HG03103 (cell line): ENCODE data around the gene MYO1H.
A peak's percentile ranks its signal among the peaks of the same experiment; 100 is the strongest.
"Not testable (repeated sequence)": the region's sequence is repeated elsewhere in the genome, so short reads cannot be mapped to it uniquely, and the experiment has no call there.

ENCODE experiments used
- ATAC-seq: cut with Tn5 transposase; IDR thresholded peaks from one replicate; pipeline ENCODE4 v1.9.1; 2021; ENCODE audit warnings: low read depth; ENCODE audit not compliant: unreplicated experiment

Gene MYO1H

DNA sequence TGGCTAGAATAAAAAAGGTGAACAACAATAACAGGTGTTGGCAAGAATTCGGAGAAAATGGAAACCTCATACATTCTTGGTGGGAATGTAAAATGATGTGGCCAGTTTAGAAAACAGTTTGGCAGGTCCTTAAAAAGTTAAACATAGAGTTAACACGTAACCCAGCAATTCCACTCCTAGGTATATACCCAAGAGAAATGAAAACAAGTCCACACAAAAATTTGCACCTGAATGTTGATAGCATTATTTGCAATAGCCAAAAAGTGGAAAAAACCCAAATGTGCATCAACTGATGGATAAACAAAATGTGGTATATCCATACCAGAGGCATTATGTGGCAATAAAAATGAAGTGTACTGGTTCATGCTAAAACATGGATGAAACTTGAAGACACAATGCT is 2.3 kb upstream of the MYO1H start:
- ATAC-seq, result no peak

DNA sequence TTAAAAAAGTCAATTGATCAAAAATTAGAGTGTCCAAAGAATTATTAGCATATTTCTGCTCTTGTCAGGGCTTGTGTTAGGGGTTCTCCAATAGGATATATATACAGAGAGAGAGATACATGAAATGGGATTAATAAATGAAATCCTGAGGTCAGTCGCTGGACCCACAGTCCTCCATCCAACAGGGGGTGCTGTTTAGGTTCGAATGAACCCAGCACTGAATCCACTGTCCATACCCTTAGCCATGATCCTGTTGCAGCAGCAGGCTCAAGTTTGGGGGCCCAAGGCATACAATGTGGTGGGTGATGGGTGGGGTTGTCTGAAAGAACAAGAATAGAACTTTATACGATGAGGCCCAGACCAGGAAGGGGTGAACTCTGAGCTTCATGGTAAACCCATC is 780 bp upstream of the MYO1H start:
- no peak for ATAC-seq

DNA sequence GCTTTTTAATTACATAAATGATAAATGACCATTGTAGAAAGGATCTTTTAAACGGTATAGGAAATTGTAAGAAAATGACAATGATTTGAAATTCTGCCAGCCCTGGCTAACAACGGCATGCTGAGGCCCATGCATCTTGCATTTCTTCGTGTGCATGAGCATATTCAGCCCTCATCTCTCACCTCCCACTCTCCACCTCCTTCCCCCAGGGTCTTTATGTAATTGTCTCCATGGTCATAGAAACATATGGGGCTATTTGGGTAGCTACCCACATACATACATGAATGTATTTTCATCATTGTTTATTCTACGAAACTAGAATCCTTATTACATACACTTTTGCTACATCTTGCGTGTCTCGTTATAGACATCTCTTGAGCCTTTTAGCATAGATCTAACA is 4.5 kb downstream of the MYO1H start:
- ATAC-seq, result no peak

DNA sequence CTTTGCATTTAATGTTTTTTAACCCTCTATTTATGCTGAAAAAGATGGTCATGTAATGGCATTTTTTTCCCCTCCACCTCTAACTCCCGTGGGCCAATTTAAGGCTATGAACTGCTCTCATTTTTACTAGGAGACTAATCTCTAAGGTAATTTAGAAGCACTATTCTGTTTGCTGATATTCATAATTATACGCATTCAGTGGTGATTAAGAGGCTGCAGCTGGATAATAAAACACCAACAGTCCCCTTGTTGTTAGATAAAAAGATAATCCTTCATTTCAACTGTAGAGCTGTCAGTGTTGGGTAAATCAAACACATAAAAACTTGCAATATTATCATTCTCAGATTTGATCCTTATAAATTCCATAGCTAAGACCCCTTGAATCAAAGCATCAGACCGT is 8.9 kb downstream of the MYO1H start:
- ATAC-seq, result no peak

DNA sequence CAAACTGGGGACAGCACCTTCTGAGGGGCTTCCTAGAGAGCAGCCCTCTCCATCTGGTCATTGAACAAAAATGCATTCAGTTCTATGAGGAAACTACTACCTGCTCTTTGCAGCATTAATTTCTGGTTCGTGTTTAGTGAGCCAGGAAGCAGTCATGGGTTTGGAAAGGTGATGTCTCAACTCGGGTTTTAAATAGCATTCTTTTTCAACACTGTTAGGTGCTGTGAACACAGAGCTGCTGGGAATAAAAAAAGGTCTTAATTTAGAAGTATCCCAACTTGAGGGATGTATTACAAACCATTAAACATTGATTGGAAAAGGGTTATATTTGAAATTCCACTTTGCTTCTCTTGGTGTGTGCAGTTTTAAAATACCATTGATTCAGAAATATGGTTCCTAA is 9.3 kb downstream of the MYO1H start:
- ATAC-seq, result no peak

DNA sequence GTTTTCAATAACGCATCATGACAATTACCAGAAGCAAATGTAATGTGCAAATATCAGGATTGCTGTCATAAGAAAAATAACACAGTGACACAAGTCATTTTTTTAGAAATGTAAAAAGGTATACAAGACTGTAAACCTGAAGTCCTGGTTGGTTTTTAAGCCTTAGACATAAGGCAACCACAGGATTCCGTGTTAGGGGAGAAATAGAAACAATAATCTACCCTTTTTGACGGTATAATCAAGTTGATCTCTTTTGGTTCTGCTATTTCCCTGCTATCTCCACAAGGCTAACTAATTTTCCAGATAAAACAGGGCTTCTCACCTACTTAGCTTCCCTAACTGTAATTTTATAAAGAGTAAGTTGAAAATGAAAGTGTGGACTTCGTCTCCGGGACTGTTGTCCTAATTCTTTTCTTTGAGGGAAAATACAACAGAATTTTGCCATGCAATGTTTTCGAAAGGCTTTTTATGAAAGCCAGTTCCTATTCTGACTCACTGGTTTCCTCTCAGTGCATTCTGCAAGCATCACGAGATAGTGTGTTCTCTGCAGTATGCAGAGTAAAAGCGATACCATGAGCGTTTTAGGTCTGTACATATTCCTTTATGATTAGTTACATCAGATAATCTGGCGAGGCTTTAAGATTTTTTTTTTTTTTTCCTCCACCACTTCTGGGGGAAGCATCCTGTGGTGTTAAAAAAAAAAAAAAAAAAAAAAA is 10.6 kb downstream of the MYO1H start:
- ATAC-seq, result peak; percentile 60

DNA sequence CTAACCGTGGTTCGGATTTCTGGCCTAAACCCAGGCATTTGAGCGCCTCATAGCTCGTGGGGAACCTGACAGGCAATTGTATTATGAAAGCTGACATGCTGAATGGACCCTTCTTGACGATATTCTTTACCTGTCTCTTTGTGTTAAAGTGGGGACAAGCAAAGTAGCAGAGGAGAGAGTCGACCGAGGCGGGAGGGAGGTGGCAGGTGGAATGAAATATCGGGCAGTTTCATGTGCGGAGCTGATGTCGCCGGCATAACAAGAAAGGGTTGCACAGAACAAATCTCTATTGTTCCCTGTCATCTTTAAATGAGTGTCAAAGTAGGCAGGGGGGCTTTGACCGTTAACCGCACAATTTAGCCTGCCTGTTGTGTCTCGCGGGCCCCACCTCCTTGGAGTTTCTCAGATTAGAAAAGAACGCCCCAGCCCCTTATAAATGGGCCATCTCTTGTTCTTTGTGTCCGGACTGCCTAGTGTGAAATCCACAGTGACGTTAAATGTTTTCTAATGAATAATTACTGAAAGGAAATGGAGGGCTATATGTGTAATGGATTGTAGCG is 11.5 kb downstream of the MYO1H start:
- ATAC-seq, result no peak

DNA sequence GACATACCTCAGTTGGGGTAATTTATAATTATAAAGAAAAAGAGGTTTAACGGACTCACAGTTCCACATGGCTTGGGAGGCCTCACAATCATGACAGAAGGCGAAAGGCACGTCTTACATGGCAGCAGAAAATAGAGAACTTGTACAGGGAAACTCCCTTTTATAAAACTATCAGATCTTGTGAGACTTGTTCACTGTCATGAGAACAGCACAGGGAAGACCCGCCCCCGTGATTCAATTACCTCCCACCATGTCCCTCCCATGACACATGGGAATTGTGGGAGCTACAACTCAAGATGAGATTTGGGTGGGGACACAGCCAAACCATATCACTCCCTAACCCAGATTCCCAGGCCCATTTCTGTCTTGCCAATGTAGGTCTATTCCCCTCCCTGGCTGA is 22.1 kb downstream of the MYO1H start:
- ATAC-seq, result no peak

DNA sequence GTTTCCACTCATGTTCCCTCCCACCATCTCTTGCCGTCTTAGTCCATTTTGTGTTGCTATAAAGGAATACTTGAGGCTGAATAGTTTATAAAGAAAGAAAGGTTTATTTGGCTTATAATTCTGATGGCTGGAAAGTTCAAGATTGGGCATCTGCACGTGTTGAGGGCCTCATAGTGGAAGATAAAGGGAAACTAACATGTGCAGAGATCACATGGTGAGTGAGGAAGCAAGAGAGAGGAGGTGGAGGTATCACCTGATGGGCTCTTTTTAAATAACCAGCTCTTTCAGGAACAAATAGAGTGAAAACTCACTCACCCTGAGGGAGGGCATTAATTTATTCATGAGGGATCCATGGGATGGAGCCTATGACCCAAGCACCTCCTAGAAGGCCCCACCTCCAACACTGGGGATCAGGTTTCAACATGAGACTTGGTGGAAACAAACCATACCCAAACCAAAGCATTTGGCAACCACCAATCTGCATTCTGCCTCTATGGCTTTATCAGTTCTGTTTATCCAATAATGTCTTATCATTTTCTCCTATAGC is 29.5 kb downstream of the MYO1H start:
- ATAC-seq, result no peak

DNA sequence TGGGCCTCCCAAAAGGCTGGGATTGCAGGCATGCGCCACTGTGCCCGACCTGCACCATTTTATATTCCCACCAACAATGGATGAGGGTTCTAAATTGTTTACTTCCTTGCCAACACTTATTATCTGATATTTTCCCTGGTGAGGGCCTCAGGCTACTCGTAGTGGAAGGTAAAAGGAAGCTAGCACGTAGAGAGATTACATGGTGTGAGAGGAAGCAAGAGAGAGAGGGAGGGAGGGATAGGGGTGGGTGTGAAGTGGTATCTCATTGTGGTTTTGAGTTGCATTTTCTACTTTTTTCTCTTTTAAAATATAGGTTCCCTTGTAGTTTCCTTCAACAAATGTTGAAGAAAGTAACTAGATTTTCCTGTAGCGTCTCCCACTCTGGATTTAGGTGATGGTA is 30.9 kb downstream of the MYO1H start:
- no peak for ATAC-seq

DNA sequence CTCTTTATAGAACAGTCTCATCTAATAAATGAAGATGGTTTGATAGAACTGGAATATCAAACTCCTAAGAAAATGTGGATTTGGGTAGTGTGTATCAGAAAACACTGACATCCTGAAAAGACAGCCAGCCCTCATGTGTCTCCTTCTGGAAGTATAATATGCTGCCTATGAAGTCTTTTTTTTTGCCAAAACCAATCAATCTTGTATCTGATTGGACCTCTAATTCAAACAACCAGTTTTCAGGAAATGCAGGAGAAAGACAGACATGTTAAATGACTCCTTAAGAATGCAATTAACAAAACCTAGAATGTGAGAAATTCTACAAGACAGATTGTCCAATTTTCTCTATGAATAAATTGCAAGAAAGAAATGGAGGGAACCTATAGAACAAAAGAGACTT is 34.3 kb downstream of the MYO1H start:
- no peak for ATAC-seq

DNA sequence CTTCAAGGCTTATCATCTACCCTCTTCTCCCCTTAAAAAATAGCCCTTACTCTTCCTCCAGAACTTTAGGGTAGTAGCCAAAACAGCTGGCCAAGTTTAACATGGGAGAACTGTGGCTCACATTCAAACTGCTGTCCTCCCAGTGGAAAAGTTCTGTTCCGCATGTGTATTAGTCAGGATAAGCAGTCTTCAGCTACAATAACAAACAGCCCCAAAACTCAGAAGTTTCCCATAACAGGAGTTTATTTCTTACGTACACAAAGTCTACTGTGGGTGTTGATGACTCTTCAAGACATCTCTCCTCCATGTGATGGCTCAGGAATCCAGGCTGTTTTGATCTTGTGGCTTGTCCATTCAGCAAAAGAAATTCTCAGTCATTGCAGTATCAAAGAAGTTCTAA is 35.5 kb downstream of the MYO1H start:
- ATAC-seq, result no peak

DNA sequence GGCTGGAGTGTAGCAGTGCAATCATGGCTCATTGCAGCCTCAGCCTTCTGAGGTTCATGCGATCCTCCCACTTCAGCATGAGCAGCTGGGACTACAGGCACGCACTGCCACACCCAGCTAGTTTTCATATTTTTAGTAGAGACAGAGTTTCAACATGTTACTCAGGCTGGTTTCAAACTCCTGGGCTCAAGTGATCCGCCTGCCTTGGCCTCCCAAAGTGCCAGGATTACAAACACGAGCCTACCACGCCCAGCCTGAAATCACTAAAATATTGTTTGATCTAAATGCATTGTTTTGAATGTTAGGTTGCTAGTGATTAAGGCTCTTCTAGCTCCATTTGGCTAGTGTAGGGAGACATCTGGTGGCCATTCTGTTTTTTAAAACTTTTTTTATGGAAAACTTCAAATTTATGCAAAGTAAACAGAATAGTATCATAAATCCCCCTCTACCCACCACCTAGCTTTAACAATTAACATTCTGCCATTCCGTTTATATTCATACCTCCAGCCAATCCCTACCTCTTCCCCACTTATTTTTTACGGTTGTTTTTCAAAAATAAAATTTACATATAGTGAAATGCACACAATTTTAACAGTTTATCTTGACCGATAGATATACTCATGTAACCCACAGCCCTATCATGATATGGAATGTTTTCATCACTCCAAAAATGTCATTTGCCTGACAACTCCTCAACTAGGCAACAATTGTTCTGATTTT is 37.8 kb downstream of the MYO1H start:
- ATAC-seq, result no peak

DNA sequence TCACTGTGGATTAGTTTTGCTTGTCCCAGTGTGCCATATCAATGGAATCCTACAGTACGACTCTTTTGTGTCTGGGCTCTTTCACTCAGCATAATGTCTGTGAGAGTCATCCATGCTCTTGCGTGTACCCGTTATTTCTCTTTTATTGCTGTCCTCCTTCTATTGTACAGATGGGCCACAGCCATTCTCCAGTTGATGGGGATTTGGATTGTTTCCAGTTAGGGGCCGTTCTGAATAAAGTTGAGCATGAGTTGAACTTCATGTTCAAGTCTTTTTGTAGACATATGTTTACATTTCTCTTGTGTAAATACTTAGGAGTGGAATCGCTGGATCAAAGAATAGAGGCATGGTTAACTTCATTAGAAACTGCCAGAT is 38.3 kb downstream of the MYO1H start:
- ATAC-seq, result no peak

DNA sequence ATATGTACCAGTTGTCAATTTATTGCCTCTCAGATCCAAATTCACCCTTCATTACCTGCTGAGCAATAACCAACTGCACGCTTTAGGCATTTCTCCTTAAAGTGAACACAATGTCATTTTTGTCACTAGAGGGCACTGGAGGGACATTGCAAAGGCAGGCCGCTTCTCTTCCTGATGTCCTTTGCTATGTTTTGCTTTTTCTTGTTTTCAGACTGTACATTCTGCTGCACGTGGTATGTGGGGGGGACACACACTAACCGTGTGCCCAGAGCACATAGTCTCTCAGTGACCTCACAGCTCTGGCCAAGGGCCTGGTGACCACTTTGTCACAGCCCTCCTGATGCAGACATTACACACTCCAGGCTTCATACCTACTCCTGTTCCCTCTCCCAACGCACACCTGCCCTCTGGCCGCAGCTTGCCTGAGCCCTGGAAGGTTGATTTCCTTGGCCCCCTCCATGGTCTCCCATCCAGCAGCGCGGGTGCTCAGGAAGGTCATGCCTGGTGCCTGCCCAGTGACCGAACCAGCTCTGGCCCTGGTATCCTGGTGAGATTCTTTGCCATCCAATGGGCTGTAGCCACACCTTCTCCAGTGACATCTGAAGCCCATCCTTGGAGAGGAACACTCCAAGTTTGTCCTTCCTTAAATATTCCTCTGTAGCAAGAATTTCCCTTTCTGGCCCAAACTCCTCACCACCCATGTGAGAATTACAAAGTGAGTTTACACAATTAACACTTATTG is 39.9 kb downstream of the MYO1H start:
- no peak for ATAC-seq

DNA sequence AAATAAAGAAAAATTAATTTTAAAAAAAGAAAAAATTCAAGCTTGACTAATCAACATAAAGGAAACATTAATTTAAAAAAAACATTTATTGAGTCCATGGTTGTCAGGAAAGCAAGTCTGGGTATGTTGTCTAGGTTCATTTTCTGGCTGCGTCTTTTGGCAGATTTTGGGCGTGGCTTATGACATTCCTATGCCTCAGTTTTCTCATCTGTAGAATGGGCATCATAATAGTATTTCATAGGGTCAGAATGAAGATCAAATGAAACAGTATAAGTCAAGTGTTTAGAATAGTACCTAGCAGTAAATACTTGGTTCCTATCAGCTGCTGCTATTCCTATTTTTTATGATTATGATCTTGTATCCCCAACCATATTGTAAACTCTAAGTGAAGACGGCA is 40.5 kb downstream of the MYO1H start:
- no peak for ATAC-seq

DNA sequence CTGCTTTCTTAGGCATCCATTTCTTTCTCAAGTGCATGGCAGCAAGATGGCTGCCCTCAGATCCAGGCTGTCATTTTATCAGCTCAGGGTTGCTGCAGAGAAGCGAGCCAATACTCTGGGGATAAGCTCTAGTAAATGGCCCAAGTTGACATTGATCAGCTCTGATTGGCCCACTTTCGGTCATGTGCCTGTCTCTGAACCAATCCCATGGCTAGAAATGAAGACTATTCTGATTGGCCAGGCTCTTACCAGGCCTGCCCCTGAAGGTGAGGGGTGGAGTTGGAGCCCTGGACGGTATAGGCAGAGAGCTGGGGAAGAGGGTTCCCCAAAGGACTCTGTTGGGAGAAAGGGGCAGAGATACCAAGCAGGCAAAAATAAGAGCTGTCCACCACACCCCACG is 41.4 kb downstream of the MYO1H start:
- no peak for ATAC-seq

DNA sequence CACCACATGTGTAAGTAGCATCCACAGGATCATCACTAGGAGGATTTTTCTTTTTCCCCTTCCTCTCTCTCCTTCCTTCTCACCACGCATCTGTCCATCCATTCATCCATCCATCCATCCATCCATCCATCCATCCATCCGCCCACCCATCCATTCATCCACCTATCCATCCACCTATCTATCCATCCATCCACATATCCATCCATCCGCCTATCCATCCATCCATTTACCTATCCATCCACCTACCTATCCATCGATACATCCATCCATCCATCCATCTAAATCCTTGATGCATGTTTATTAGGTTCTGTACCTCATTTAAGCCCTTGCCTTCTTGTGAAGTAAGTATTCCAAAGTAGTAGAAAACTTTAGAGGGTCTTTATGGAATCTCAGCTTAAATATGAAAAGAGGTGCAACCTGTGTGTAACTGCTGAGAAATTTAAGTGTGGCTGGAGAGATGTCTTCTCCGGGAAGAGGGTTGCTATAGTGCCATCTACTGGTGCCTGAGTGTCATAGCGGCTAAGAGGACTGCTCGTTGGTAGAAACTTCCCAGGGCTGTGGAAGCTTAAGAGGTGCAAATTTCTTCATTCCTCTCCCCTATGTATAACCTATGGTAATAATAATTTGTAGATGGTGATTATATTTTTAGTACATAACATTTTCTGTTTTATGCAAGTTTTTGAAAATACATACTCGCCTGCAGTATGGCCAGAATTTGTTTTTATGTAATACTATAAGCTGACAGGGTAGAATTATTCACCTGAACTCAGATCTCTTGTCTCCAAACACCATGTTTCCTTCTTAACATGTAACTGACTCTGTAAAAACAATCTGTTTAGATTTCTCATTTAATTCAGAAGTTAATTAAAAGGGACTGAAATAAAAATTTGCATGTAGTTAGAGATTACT is 46.0 kb downstream of the MYO1H start:
- ATAC-seq, result no peak

DNA sequence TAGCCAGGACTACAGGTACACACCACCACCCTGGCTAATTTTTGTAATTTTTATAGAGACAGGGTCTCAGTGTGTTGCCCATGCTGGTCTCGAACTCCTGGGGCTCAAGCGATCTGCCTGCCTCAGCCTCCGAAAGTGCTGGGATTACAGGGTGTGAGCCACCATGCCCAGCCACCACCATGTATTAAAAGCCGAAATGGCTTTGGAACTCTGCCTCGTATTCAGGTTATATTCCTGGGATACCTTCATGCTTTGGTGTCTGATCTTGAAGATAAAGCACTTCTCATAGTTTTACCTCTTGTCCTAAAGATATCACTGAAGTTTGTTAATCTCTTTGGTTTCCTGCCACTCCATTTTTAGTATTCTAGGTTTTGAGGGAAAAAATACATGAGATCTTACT is 47.2 kb downstream of the MYO1H start:
- ATAC-seq, result no peak

DNA sequence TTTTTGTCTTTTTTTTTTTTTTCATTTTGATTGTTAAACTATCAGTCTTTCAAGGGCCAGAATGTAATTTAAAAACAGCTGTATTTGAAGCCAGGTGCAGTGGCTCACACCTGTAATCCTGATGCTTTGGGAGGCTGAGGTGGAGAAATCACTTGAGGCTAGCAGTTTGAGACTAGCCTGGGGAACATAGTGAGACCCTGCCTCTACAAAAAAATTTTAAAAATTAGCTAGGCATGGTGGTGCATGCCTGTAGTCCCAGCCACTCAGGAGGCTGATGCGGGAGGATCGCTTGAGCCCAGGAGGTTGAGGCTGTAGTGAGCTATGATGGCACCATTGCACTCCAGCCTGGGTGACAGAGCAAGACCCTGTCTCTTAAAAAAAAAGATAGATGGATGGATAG is 57.1 kb downstream of the MYO1H start:
- ATAC-seq, result not testable (repeated sequence)
